Lower leg skin (tissue), 4 donors: ENCODE measurements around the gene TRMT2A. TPM values are rescaled to one million over a fixed set of nuclear protein-coding genes. Genes with fewer than 3 reads are reported as not detected.

Source experiments
- DNase-seq, 2 donors: peaks; one replicate each; pipeline ENCODE4 v3.0.0-alpha.2; 2019; ENCODE audit warnings: low spot score in 2 of 2
- H3K4me3 ChIP-seq: fragments of 200-600 bp; sonication (generic); 2 replicates; pipeline ENCODE4 v1.5.1; 2017; ENCODE audit warnings: mild to moderate bottlenecking, low read depth; ENCODE audit not compliant: poor library complexity, severe bottlenecking
- CTCF ChIP-seq, 3 donors: fragments of 450-650 bp; IDR thresholded peaks; one replicate each; pipeline ENCODE4 v1.5.1; 2016; ENCODE audit warnings: antibody characterized with exemption in 3 of 3, mild to moderate bottlenecking in 3 of 3, moderate library complexity in 2 of 3
- POLR2A ChIP-seq, 2 donors: fragments of 450-650 bp; IDR thresholded peaks; one replicate each; pipeline ENCODE4 v1.6.1; 2016 to 2017; ENCODE audit warnings: antibody characterized with exemption in 2 of 2, mild to moderate bottlenecking in 1 of 2, moderate library complexity in 1 of 2
- WGBS, 2 donors: methylation state at CpG; one replicate each; pipeline ENCODE4 v1.1.5; 2018; 5-methylcytosine and 5-hydroxymethylcytosine counted together
- intact Hi-C: fragments of 100-400 bp; cut with DNase I; formaldehyde crosslinking; loops from one replicate; pipeline ENCODE4 v1.15.0; 2023; ENCODE audit warnings: low total_unique reads
- total RNA-seq, 4 donors: library from RNA; depleted of rRNA; stranded (reverse); fragments of >200 nt; gene quantifications; one replicate each; pipeline ENCODE4 v1.1.0, GENCODE V29; 2016

The TRMT2A gene
- total RNA-seq, 4 donors from 2014 or later, result 41.6 to 97.5 (median 52.8) TPM

- H3K4me3 ChIP-seq, result no peak overlapping the region
- intact Hi-C loops, result no loop called here
- no peak for DNase-seq
- TF ChIP-seq CTCF (IDR thresholded peaks at IDR 0.05), result no peak
- 72 to 80% methylated on average over 11 to 14 of the region's 22 CpGs for WGBS, 2 donors
These were observed 29.8 kb upstream of the TRMT2A start for GRCh38 chr22:20146777-20147176.

GRCh38 chr22:20145832-20146223 lies 28.8 kb upstream of the TRMT2A start:
- 89 to 91% methylated on average over 18 to 21 of the region's 21 CpGs for WGBS, 2 donors
- no peak for TF ChIP-seq POLR2A (IDR thresholded peaks at IDR 0.05)
- no peak for DNase-seq

GRCh38 chr22:20145206-20145831 lies 28.3 kb upstream of the TRMT2A start:
- intact Hi-C loops, result no loop called here
- no peak for TF ChIP-seq CTCF (IDR thresholded peaks at IDR 0.05)
- TF ChIP-seq POLR2A (IDR thresholded peaks at IDR 0.05), result no peak
- WGBS, 2 donors, result 92% methylated on average over 7 to 17 of the region's 22 CpGs

More at GRCh38 chr22:20145832-20146223, 28.8 kb upstream of the TRMT2A start:
- intact Hi-C loops, result no loop called here
- no peak overlapping the region for H3K4me3 ChIP-seq

GRCh38 chr22:20143883-20144665 lies 27.0 kb upstream of the TRMT2A start:
- H3K4me3 ChIP-seq, result no peak overlapping the region
- intact Hi-C loops, result no loop called here
- DNase-seq, result no peak
- TF ChIP-seq CTCF (IDR thresholded peaks at IDR 0.05) (no peak), POLR2A (IDR thresholded peaks at IDR 0.05) (no peak)
- WGBS, 2 donors, result 77 to 83% methylated on average over 6 to 18 of the region's 19 CpGs

More at GRCh38 chr22:20145206-20145831, 28.3 kb upstream of the TRMT2A start:
- no peak for DNase-seq
- no peak overlapping the region for H3K4me3 ChIP-seq

- intact Hi-C loops, result no loop called here
- WGBS, 2 donors, result 86 to 92% methylated on average over 45 to 62 of the region's 65 CpGs
- DNase-seq, result no peak
- no peak overlapping the region for H3K4me3 ChIP-seq
- TF ChIP-seq POLR2A (IDR thresholded peaks at IDR 0.05) (no peak), CTCF (IDR thresholded peaks at IDR 0.05) (no peak)
These were observed 25.9 kb upstream of the TRMT2A start for GRCh38 chr22:20142711-20143621.
